Thoracic aorta (tissue), 2 donors: ENCODE data around the gene ARVCF. TPM values are rescaled to one million over a fixed set of nuclear protein-coding genes. Genes with fewer than 3 reads are reported as not detected.

Experiments used
- ATAC-seq: fragments of 150-250 bp; one replicate; pipeline ENCODE4 v1.8.0; 2017; ENCODE audit warnings: low read depth; ENCODE audit not compliant: insufficient number of reproducible peaks, low FRiP score
- DNase-seq: peaks from one replicate; pipeline ENCODE4 v3.0.0-alpha.2; 2020; ENCODE audit warnings: low spot score
- H3K27ac ChIP-seq, 2 donors: fragments of 200-600 bp; sonication (generic); 1 replicate in 1 of 2; 2 replicates in 1 of 2; pipeline ENCODE4 v1.5.1; 2016; ENCODE audit warnings: mild to moderate bottlenecking in 2 of 2, moderate library complexity in 2 of 2
- H3K27me3 ChIP-seq: fragments of 200-600 bp; sonication (generic); replicated peaks from 2 replicates; pipeline ENCODE4 v1.6.0; 2016; ENCODE audit warnings: mild to moderate bottlenecking; ENCODE audit not compliant: insufficient read depth
- H3K36me3 ChIP-seq: fragments of 200-600 bp; sonication (generic); one replicate; pipeline ENCODE4 v1.5.1; 2016
- H3K4me1 ChIP-seq, 2 donors: fragments of 200-600 bp; sonication (generic); 1 replicate in 1 of 2; 2 replicates in 1 of 2; pipeline versions ENCODE4 v1.5.1 to v1.6.0; 2016; ENCODE audit warnings: low read depth in 2 of 2, mild to moderate bottlenecking in 1 of 2; ENCODE audit not compliant: control insufficient read depth in 1 of 2
- H3K4me3 ChIP-seq: fragments of 200-600 bp; sonication (generic); 2 replicates; pipeline ENCODE4 v1.5.1; 2016; ENCODE audit warnings: mild to moderate bottlenecking
- H3K9me3 ChIP-seq: fragments of 200-600 bp; sonication (generic); 2 replicates; pipeline ENCODE4 v1.5.1; 2016
- CTCF ChIP-seq: fragments of 200-600 bp; sonication (generic); IDR thresholded peaks from one replicate; pipeline ENCODE4 v1.5.1; 2019; ENCODE audit warnings: antibody characterized with exemption
- total RNA-seq, 2 donors: library from RNA; depleted of rRNA; stranded (reverse); fragments of >200 nt; gene quantifications; one replicate each; pipeline versions ENCODE4 v1.1.0 to v1.2.3, GENCODE V29; 2016

ARVCF gene
- total RNA-seq, 2 donors from 2014 or later, result 95.0 to 165 TPM

GRCh38 chr22:20017622-20017958, 967 bp upstream of the ARVCF start:
- Histone ChIP-seq H3K4me1 (peaks cover 14 to 52% of the 10 kb centered on the region in 2 donors), H3K27me3 (no peaks in the 10 kb centered on the region), H3K9me3 (no peaks in the 10 kb centered on the region), H3K27ac (no peak overlapping the region), H3K4me3 (no peak overlapping the region), H3K36me3 (no peaks in the 10 kb centered on the region)
- ATAC-seq (no peak), DNase-seq (no peak)
- TF ChIP-seq CTCF, result no peak

GRCh38 chr22:20015971-20016733, 471 bp downstream of the ARVCF start:
- Histone ChIP-seq H3K4me1 (peaks cover 7 to 40% of the 10 kb centered on the region in 2 donors), H3K9me3 (no peaks in the 10 kb centered on the region), H3K27me3 (no peaks in the 10 kb centered on the region), H3K27ac (no peak overlapping the region), H3K4me3 (peak overlapping the region; percentile 88), H3K36me3 (no peaks in the 10 kb centered on the region)
- DNase-seq (no peak), ATAC-seq (no peak)
- no peak for TF ChIP-seq CTCF

- no peaks in the 10 kb centered on the region for H3K9me3 ChIP-seq
- ATAC-seq, result no peak
- H3K36me3 ChIP-seq, result no peaks in the 10 kb centered on the region
- DNase-seq, result no peak
- H3K4me1 ChIP-seq, result peaks cover 7 to 35% of the 10 kb centered on the region in 2 donors
- no peak overlapping the region for H3K27ac ChIP-seq
- no peaks in the 10 kb centered on the region for H3K27me3 ChIP-seq
- no peak overlapping the region for H3K4me3 ChIP-seq
- TF ChIP-seq CTCF, result no peak
Observed at GRCh38 chr22:20015187-20015625, 1.4 kb downstream of the ARVCF start.

- ATAC-seq, result no peak
- no peak overlapping the region for H3K27ac ChIP-seq
Observed at GRCh38 chr22:20014526-20015186, 2.0 kb downstream of the ARVCF start.

More at GRCh38 chr22:20014526-20015186, 2.0 kb downstream of the ARVCF start:
- H3K27me3 ChIP-seq, result no peaks in the 10 kb centered on the region
- H3K9me3 ChIP-seq, result no peaks in the 10 kb centered on the region
- no peak for TF ChIP-seq CTCF
- no peak for DNase-seq
- no peak overlapping the region for H3K4me3 ChIP-seq
- no peaks in the 10 kb centered on the region for H3K36me3 ChIP-seq
- H3K4me1 ChIP-seq, result peaks cover 7 to 34% of the 10 kb centered on the region in 2 donors
